ENCODE measurements around the gene AAGAB.

AAGAB gene

GRCh38 chr15:67198157-67198754 is 56.2 kb downstream of the AAGAB start:
- H3K27ac ChIP-seq (ENCODE audit: insufficient read depth, low read depth, low read length, poor library complexity, severe bottlenecking): no peak overlapping the region
- H3K4me3 ChIP-seq (ENCODE audit: insufficient read depth, low read depth, low read length): no peak overlapping the region
- peaks cover 12% of the 10 kb centered on the region for H3K4me1 ChIP-seq (ENCODE audit: control insufficient read depth, insufficient read depth, low read length)
- H3K27me3 ChIP-seq (ENCODE audit: control insufficient read depth, insufficient read depth, low read length, poor library complexity, severe bottlenecking): no peaks in the 10 kb centered on the region
- no peaks in the 10 kb centered on the region for H3K9me3 ChIP-seq (ENCODE audit: control insufficient read depth, low read length)
- 92 to 93% methylated on average over 7 of the region's 7 CpGs for WGBS, 2 experiments
- no peaks in the 10 kb centered on the region for H3K36me3 ChIP-seq (ENCODE audit: control insufficient read depth, insufficient read depth, low read length)

- no peak overlapping the region for H3K27ac ChIP-seq (ENCODE audit: insufficient read depth, low read depth, low read length, poor library complexity, severe bottlenecking)
- H3K27me3 ChIP-seq (ENCODE audit: control insufficient read depth, insufficient read depth, low read length, poor library complexity, severe bottlenecking): no peaks in the 10 kb centered on the region
- H3K9me3 ChIP-seq (ENCODE audit: control insufficient read depth, low read length): no peaks in the 10 kb centered on the region
- no peak overlapping the region for H3K4me3 ChIP-seq (ENCODE audit: insufficient read depth, low read depth, low read length)
- 93% methylated on average over 2 of the region's 2 CpGs for WGBS, 2 experiments
- H3K4me1 ChIP-seq (ENCODE audit: control insufficient read depth, insufficient read depth, low read length): peaks cover 12% of the 10 kb centered on the region
- H3K36me3 ChIP-seq (ENCODE audit: control insufficient read depth, insufficient read depth, low read length): no peaks in the 10 kb centered on the region
These were observed 57.1 kb downstream of the AAGAB start for GRCh38 chr15:67197364-67197695.

- Histone ChIP-seq H3K4me3 (ENCODE audit: insufficient read depth, low read depth, low read length) (no peak overlapping the region), H3K9me3 (ENCODE audit: control insufficient read depth, low read length) (no peaks in the 10 kb centered on the region), H3K27me3 (ENCODE audit: control insufficient read depth, insufficient read depth, low read length, poor library complexity, severe bottlenecking) (no peaks in the 10 kb centered on the region), H3K36me3 (ENCODE audit: control insufficient read depth, insufficient read depth, low read length) (no peaks in the 10 kb centered on the region), H3K27ac (ENCODE audit: insufficient read depth, low read depth, low read length, poor library complexity, severe bottlenecking) (no peak overlapping the region), H3K4me1 (ENCODE audit: control insufficient read depth, insufficient read depth, low read length) (peaks cover 10% of the 10 kb centered on the region)
- WGBS, 2 experiments: 92 to 95% methylated on average over 8 of the region's 8 CpGs
These were observed 57.6 kb downstream of the AAGAB start for GRCh38 chr15:67196672-67197363.

GRCh38 chr15:67196222-67196621 is 58.2 kb downstream of the AAGAB start:
- Histone ChIP-seq H3K4me1 (ENCODE audit: control insufficient read depth, insufficient read depth, low read length) (peaks cover 4% of the 10 kb centered on the region), H3K9me3 (ENCODE audit: control insufficient read depth, low read length) (no peaks in the 10 kb centered on the region), H3K27ac (ENCODE audit: insufficient read depth, low read depth, low read length, poor library complexity, severe bottlenecking) (no peak overlapping the region), H3K36me3 (ENCODE audit: control insufficient read depth, insufficient read depth, low read length) (peaks cover under 1% of the 10 kb centered on the region), H3K27me3 (ENCODE audit: control insufficient read depth, insufficient read depth, low read length, poor library complexity, severe bottlenecking) (no peaks in the 10 kb centered on the region), H3K4me3 (ENCODE audit: insufficient read depth, low read depth, low read length) (no peak overlapping the region)
- 88 to 97% methylated on average over 5 to 6 of the region's 6 CpGs for WGBS, 2 experiments

- Histone ChIP-seq H3K27me3 (ENCODE audit: control insufficient read depth, insufficient read depth, low read length, poor library complexity, severe bottlenecking) (no peaks in the 10 kb centered on the region), H3K9me3 (ENCODE audit: control insufficient read depth, low read length) (no peaks in the 10 kb centered on the region), H3K4me1 (ENCODE audit: control insufficient read depth, insufficient read depth, low read length) (no peaks in the 10 kb centered on the region), H3K27ac (ENCODE audit: insufficient read depth, low read depth, low read length, poor library complexity, severe bottlenecking) (no peak overlapping the region), H3K4me3 (ENCODE audit: insufficient read depth, low read depth, low read length) (no peak overlapping the region), H3K36me3 (ENCODE audit: control insufficient read depth, insufficient read depth, low read length) (peaks cover 7% of the 10 kb centered on the region)
- 94 to 96% methylated on average over 3 of the region's 3 CpGs for WGBS, 2 experiments
These were observed 59.2 kb downstream of the AAGAB start for GRCh38 chr15:67195305-67195704.

GRCh38 chr15:67194171-67195114 is 60.0 kb downstream of the AAGAB start:
- Histone ChIP-seq H3K4me3 (ENCODE audit: insufficient read depth, low read depth, low read length) (no peak overlapping the region), H3K4me1 (ENCODE audit: control insufficient read depth, insufficient read depth, low read length) (no peaks in the 10 kb centered on the region), H3K36me3 (ENCODE audit: control insufficient read depth, insufficient read depth, low read length) (peaks cover 15% of the 10 kb centered on the region), H3K27me3 (ENCODE audit: control insufficient read depth, insufficient read depth, low read length, poor library complexity, severe bottlenecking) (no peaks in the 10 kb centered on the region), H3K27ac (ENCODE audit: insufficient read depth, low read depth, low read length, poor library complexity, severe bottlenecking) (no peak overlapping the region), H3K9me3 (ENCODE audit: control insufficient read depth, low read length) (no peaks in the 10 kb centered on the region)
- WGBS, 2 experiments: 90 to 92% methylated on average over 8 of the region's 9 CpGs

- no peak overlapping the region for H3K4me3 ChIP-seq (ENCODE audit: insufficient read depth, low read depth, low read length)
- H3K9me3 ChIP-seq (ENCODE audit: control insufficient read depth, low read length): no peaks in the 10 kb centered on the region
- no peaks in the 10 kb centered on the region for H3K4me1 ChIP-seq (ENCODE audit: control insufficient read depth, insufficient read depth, low read length)
- 89 to 94% methylated on average over 11 of the region's 12 CpGs for WGBS, 2 experiments
- H3K27me3 ChIP-seq (ENCODE audit: control insufficient read depth, insufficient read depth, low read length, poor library complexity, severe bottlenecking): no peaks in the 10 kb centered on the region
- peaks cover 23% of the 10 kb centered on the region for H3K36me3 ChIP-seq (ENCODE audit: control insufficient read depth, insufficient read depth, low read length)
- H3K27ac ChIP-seq (ENCODE audit: insufficient read depth, low read depth, low read length, poor library complexity, severe bottlenecking): no peak overlapping the region
These were observed 61.1 kb downstream of the AAGAB start for GRCh38 chr15:67193223-67193990.

- no peak overlapping the region for H3K4me3 ChIP-seq (ENCODE audit: insufficient read depth, low read depth, low read length)
- WGBS, 2 experiments: 91 to 93% methylated on average over 4 to 5 of the region's 5 CpGs
- peaks cover 23% of the 10 kb centered on the region for H3K36me3 ChIP-seq (ENCODE audit: control insufficient read depth, insufficient read depth, low read length)
- no peaks in the 10 kb centered on the region for H3K4me1 ChIP-seq (ENCODE audit: control insufficient read depth, insufficient read depth, low read length)
- H3K27me3 ChIP-seq (ENCODE audit: control insufficient read depth, insufficient read depth, low read length, poor library complexity, severe bottlenecking): no peaks in the 10 kb centered on the region
- no peaks in the 10 kb centered on the region for H3K9me3 ChIP-seq (ENCODE audit: control insufficient read depth, low read length)
- no peak overlapping the region for H3K27ac ChIP-seq (ENCODE audit: insufficient read depth, low read depth, low read length, poor library complexity, severe bottlenecking)
These were observed 62.2 kb downstream of the AAGAB start for GRCh38 chr15:67192185-67192820.

- Histone ChIP-seq H3K4me1 (ENCODE audit: control insufficient read depth, insufficient read depth, low read length) (no peaks in the 10 kb centered on the region), H3K4me3 (ENCODE audit: insufficient read depth, low read depth, low read length) (no peak overlapping the region), H3K27me3 (ENCODE audit: control insufficient read depth, insufficient read depth, low read length, poor library complexity, severe bottlenecking) (no peaks in the 10 kb centered on the region), H3K36me3 (ENCODE audit: control insufficient read depth, insufficient read depth, low read length) (peaks cover 34% of the 10 kb centered on the region), H3K9me3 (ENCODE audit: control insufficient read depth, low read length) (no peaks in the 10 kb centered on the region), H3K27ac (ENCODE audit: insufficient read depth, low read depth, low read length, poor library complexity, severe bottlenecking) (no peak overlapping the region)
- 95 to 97% methylated on average over 11 of the region's 11 CpGs for WGBS, 2 experiments
These were observed 63.6 kb downstream of the AAGAB start for GRCh38 chr15:67190813-67191212.
